NB4 (cell line): ENCODE data around the gene SLC15A4.

Source experiments
- MYC ChIP-seq: IDR thresholded peaks from 2 replicates; pipeline ENCODE4 v1.6.1; 2011; ENCODE audit warnings: low read depth, low read length
- POLR2A ChIP-seq: IDR thresholded peaks from 2 replicates; pipeline ENCODE4 v1.6.1; 2011; ENCODE audit warnings: mild to moderate bottlenecking; ENCODE audit not compliant: insufficient read length; ENCODE audit errors: extremely low read depth
- TF ChIP-seq, protein P1 (sequence below): IDR thresholded peaks from one replicate; pipeline ENCODE4 v1.5.1; 2012; ENCODE audit warnings: low read depth, low read length

DNA sequence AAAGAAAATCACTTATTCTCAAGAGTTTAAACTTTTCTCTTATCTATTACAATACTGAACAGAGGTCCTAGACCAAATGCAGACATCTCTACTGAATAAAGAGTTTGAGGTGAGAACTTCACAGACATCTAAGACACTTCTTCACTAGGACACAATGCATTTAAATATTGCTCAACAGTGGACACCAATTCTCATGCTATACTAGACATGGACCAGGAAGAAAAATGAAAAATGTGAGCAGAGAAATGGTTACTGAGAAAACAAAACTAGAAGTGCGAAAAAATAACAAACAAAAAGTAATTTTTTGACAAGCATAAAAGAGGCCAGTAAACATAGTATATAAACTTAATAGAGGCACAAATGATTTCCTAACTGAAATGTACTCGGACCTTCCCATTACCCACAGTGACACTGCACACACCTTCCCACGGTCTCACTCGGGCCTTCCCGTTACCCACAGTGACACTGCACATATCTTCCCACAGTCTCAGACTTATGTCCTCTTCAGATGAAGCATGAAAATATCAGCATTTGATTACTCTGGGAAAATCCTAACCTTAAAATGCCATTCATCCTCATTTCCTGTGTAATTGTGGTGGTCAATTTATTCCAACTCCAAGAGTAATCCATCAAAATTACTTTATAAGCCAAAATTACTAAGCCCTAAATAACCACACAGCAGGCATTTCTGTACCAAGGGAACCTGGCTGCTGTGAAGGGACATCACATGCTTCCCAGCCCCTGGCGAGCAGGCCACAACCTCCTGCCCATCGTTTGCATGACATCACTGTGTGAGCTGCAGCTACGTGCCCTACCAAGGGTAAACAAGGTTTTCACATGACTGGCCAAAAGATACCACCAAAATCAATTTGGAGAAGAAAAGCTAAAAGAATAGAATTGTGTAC, 6.4 kb downstream of the SLC15A4 start:
- TF ChIP-seq POLR2A (no peak), MYC (no peak)
- TF ChIP-seq, protein P1, sequence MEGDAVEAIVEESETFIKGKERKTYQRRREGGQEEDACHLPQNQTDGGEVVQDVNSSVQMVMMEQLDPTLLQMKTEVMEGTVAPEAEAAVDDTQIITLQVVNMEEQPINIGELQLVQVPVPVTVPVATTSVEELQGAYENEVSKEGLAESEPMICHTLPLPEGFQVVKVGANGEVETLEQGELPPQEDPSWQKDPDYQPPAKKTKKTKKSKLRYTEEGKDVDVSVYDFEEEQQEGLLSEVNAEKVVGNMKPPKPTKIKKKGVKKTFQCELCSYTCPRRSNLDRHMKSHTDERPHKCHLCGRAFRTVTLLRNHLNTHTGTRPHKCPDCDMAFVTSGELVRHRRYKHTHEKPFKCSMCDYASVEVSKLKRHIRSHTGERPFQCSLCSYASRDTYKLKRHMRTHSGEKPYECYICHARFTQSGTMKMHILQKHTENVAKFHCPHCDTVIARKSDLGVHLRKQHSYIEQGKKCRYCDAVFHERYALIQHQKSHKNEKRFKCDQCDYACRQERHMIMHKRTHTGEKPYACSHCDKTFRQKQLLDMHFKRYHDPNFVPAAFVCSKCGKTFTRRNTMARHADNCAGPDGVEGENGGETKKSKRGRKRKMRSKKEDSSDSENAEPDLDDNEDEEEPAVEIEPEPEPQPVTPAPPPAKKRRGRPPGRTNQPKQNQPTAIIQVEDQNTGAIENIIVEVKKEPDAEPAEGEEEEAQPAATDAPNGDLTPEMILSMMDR = no peak
